Activated T-helper 2 cell treated with anti-CD3 and anti-CD28 coated beads, Interferon-gamma antibody, Interleukin-2, Interleukin-4, amounts not matched to agents 10 μg/mL and 5 μg/mL and 100 μg/mL, durations not matched to agents 14 hours and 24 hours and 36 hours (primary cell): Measurements from ENCODE around the gene ELK1. TPM values are rescaled to one million over a fixed set of nuclear protein-coding genes. Genes with fewer than 3 reads are reported as not detected.
"Not testable (repeated sequence)": the region's sequence is repeated elsewhere in the genome, so short reads cannot be mapped to it uniquely, and the experiment has no call there.

Experiments
- DNase-seq: peaks from one replicate; pipeline ENCODE4 v3.0.0; 2021; ENCODE audit warnings: low spot score
- H3K27ac Mint-ChIP-seq: one replicate; pipeline ENCODE4 v1.8.0; 2021; ENCODE audit warnings: mixed read lengths
- H3K27me3 Mint-ChIP-seq: one replicate; pipeline ENCODE4 v1.8.0; 2021; ENCODE audit warnings: low read depth, mixed read lengths
- H3K36me3 Mint-ChIP-seq: one replicate; pipeline ENCODE4 v1.8.0; 2021; ENCODE audit warnings: low read depth, mixed read lengths
- H3K4me1 Mint-ChIP-seq: one replicate; pipeline ENCODE4 v1.8.0; 2021; ENCODE audit warnings: low read depth, mixed read lengths
- H3K4me3 Mint-ChIP-seq: one replicate; pipeline ENCODE4 v1.8.0; 2021; ENCODE audit warnings: low read depth, mild to moderate bottlenecking, moderate library complexity, mixed read lengths
- H3K9me3 Mint-ChIP-seq: one replicate; pipeline ENCODE4 v1.8.0; 2021; ENCODE audit warnings: mixed read lengths
- intact Hi-C: fragments of 100-400 bp; cut with micrococcal nuclease; formaldehyde crosslinking; loops from one replicate; pipeline ENCODE4 v1.15.1; 2023
- total RNA-seq: library from RNA; stranded (reverse); gene quantifications from 2 replicates; pipeline ENCODE4 v1.2.3, GENCODE V29; 2022

The ELK1 gene, protein sequence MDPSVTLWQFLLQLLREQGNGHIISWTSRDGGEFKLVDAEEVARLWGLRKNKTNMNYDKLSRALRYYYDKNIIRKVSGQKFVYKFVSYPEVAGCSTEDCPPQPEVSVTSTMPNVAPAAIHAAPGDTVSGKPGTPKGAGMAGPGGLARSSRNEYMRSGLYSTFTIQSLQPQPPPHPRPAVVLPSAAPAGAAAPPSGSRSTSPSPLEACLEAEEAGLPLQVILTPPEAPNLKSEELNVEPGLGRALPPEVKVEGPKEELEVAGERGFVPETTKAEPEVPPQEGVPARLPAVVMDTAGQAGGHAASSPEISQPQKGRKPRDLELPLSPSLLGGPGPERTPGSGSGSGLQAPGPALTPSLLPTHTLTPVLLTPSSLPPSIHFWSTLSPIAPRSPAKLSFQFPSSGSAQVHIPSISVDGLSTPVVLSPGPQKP
- total RNA-seq = 108 and 110 TPM in 2 replicates

DNA sequence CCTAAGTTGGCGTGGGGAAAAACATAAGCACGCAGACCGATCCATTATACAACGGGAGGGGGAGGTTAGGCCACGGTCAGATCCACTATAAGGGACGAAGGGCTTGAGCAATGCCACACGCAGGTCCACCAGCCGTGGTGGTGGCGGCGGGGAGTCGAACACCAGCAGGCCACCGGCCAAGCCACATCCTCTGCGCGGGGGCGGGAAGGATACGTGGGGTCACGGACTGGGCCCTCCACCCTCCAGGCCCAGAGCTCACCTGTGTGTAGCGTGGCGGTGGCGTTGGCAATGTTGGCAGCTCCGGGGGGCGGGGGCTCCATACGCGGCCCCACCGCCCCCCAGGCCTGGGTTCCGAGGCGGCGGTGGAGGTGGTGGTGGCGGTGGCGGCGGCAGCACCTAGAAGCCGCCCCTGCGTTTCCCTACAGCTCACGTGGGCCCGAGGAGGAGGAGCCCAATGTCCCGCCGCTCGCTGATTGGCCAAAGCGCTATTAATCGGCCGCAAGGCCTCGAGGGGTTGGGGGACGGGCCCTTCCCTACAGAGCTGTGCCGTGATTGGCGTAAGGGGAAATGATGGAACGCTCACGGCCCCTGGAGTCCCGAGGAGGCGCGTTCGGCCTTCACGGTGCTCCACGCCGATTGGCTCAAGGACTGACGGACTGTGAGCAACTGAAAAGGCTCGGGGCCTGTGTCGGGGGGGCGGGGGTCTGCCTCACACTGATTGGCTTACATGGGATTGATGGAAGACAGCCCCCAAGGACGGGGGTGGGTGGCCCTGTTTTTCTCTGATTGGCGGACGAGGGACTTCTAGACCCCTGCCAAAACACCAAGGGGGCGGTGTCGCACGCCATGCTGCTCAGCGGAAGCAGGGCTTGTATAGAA, at the start of gene ELK1:
TSS of gene ELK1 (minus strand) at position 400 of the 879 bp plus-strand sequence. CDS start 9,122 bp downstream, outside the sequence.
- H3K36me3 Mint-ChIP-seq = peaks cover 70% of the 10 kb centered on the region
- H3K9me3 Mint-ChIP-seq = no peaks in the 10 kb centered on the region
- peak within 1 kb of the TSS; percentile 93 for H3K4me3 Mint-ChIP-seq
- intact Hi-C loops = loop anchor here (1.0 to 10.0 kb wide), 6 partner anchors 8 to 432 kb away; partner anchors contain the start of genes ARAF, CDK16 and ZNF81
- DNase-seq = peak; percentile 89
- H3K27me3 Mint-ChIP-seq = no peaks in the 10 kb centered on the region
- peaks cover 50% of the 10 kb centered on the region for H3K4me1 Mint-ChIP-seq
- peak within 1 kb of the TSS; percentile 97 for H3K27ac Mint-ChIP-seq

DNA sequence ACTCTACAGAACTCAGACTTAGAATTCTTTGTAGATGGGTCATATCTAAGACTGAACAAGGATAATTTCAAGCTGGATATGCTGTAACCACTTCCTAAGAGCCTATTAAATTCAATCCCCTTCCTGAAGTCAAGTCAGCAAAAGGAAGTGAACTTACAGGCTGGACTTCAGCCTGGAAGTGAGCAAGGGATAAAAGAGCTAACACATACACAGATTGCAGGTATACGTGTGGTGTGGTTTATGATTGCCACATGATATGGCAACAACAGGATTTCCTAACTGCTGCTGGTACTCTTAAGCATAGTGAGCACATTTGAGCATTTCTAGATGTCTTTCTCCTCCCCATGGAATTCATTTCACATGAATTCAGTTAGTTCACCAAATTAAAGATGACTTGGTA, 46.8 kb upstream of the ELK1 start:
- no peaks in the 10 kb centered on the region for H3K4me1 Mint-ChIP-seq
- H3K27ac Mint-ChIP-seq = no peak overlapping the region
- H3K27me3 Mint-ChIP-seq = peaks cover 4% of the 10 kb centered on the region
- H3K9me3 Mint-ChIP-seq = no peaks in the 10 kb centered on the region
- H3K36me3 Mint-ChIP-seq = no peaks in the 10 kb centered on the region
- intact Hi-C loops = no loop called here
- no peak overlapping the region for H3K4me3 Mint-ChIP-seq
- no peak for DNase-seq

- Mint-ChIP-seq H3K27ac (no peak overlapping the region), H3K9me3 (no peaks in the 10 kb centered on the region), H3K36me3 (no peaks in the 10 kb centered on the region), H3K4me1 (no peaks in the 10 kb centered on the region), H3K27me3 (peaks cover 1% of the 10 kb centered on the region), H3K4me3 (no peak overlapping the region)
- intact Hi-C loops = no loop called here
- DNase-seq = no peak
These were observed 39.8 kb upstream of the ELK1 start for GRCh38 chrX:47690175-47690574.

DNA sequence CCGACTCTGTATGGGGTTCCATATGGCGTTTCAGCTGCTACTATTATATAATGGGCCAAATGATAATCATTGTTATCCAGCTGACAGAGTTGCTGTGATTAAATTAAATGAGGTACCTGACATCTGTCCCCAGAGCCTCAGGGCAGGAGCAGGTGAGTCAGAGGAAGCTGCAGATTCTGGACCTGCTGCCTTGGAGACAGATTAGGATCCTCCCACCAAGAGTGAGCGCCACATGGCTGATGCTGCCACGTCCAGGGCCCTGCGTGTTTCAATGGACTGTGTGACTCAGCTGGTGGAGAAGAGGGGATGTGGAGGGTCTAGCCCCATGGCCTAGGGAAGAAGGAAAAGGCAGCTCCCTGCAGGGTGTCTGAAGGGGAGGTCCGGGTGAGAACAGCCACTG, 36.9 kb upstream of the ELK1 start:
- Mint-ChIP-seq H3K4me3 (no peak overlapping the region), H3K36me3 (no peaks in the 10 kb centered on the region), H3K27me3 (peaks cover 1% of the 10 kb centered on the region), H3K4me1 (no peaks in the 10 kb centered on the region), H3K9me3 (no peaks in the 10 kb centered on the region), H3K27ac (no peak overlapping the region)
- DNase-seq = no peak
- intact Hi-C loops = no loop called here

DNA sequence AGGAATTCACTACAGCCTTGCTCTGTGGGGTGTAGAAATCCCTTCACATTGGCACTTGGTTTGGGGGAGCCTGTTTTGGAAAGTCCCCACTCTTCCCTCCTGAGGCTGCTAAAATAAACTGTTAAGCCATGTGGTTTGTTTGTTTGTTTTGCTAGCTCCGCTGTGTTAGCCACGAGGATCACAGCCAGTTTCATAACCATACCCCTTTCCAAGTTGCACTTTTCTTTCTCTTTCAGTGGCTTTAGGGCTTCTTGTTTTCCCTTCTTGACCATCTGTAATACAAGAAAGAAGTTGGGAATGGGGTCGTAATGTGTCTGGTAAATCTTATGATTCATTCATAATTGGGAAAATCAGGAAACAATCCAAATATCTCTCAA, 33.5 kb upstream of the ELK1 start:
- Mint-ChIP-seq H3K36me3 (no peaks in the 10 kb centered on the region), H3K9me3 (no peaks in the 10 kb centered on the region), H3K27ac (no peak overlapping the region), H3K4me1 (no peaks in the 10 kb centered on the region), H3K4me3 (no peak overlapping the region), H3K27me3 (peaks cover 1% of the 10 kb centered on the region)
- intact Hi-C loops = no loop called here
- no peak for DNase-seq

GRCh38 chrX:47683184-47683828, 32.9 kb upstream of the ELK1 start:
- no peaks in the 10 kb centered on the region for H3K36me3 Mint-ChIP-seq
- H3K27me3 Mint-ChIP-seq = peaks cover 1% of the 10 kb centered on the region
- DNase-seq = no peak
- H3K4me3 Mint-ChIP-seq = no peak overlapping the region
- intact Hi-C loops = no loop called here
- H3K4me1 Mint-ChIP-seq = no peaks in the 10 kb centered on the region
- no peaks in the 10 kb centered on the region for H3K9me3 Mint-ChIP-seq
- no peak overlapping the region for H3K27ac Mint-ChIP-seq

- H3K36me3 Mint-ChIP-seq, H3K4me1 Mint-ChIP-seq, DNase-seq, H3K9me3 Mint-ChIP-seq, intact Hi-C loops, H3K27me3 Mint-ChIP-seq, H3K27ac Mint-ChIP-seq, H3K4me3 Mint-ChIP-seq: not testable (repeated sequence)
These were observed 25.8 kb upstream of the ELK1 start for GRCh38 chrX:47675959-47676859.

DNA sequence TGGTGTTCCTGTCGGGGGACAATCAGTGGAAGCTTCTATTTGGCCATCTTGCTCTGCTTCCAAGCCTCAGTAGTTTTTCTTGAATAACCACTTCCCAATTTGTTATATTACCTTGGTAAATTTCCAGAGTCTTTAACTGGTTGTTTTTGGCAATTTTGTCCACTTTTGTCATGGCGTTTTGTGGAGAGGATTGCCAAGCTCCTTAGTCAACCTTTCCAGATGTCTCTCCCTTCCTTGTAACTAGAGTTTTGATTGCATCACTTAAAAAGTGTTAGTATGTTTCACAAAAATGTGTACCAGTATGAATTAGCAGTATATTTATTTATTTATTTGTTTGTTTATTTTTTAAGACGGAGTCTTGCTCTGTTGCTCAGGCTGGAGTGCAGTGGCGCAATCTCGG, 24.4 kb upstream of the ELK1 start:
- intact Hi-C loops = no loop called here
- Mint-ChIP-seq H3K4me1 (peaks cover 2% of the 10 kb centered on the region), H3K36me3 (peaks cover 2% of the 10 kb centered on the region), H3K9me3 (peaks cover 4% of the 10 kb centered on the region), H3K27me3 (no peaks in the 10 kb centered on the region), H3K27ac (no peak overlapping the region), H3K4me3 (no peak overlapping the region)
- DNase-seq = no peak

- peaks cover 15% of the 10 kb centered on the region for H3K36me3 Mint-ChIP-seq
- H3K27me3 Mint-ChIP-seq, H3K9me3 Mint-ChIP-seq, intact Hi-C loops, DNase-seq, H3K27ac Mint-ChIP-seq, H3K4me3 Mint-ChIP-seq: not testable (repeated sequence)
- peaks cover 22% of the 10 kb centered on the region for H3K4me1 Mint-ChIP-seq
These were observed 15.4 kb upstream of the ELK1 start for GRCh38 chrX:47665797-47666196.

DNA sequence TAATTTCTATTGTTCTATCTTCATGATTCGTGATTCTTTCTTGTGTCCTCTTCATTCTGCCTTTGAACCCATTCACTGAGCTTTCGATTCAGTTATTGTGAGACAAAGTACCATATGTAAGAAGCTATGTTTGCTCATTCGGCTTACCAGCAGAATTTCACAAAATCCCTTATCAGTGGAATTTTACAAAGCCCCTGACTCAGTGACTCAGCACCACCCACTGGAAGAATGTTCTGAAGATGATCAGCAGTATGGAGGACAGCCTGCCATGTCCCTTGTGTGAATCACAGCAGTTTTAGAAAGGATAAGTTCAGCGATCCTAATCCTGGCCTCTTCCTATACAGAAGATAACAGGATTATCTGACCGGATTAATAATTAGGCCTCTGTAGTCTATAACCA, 14.4 kb upstream of the ELK1 start:
- Mint-ChIP-seq H3K9me3 (peaks cover 4% of the 10 kb centered on the region), H3K36me3 (peaks cover 21% of the 10 kb centered on the region), H3K4me3 (peak overlapping the region; percentile 3), H3K27ac (peak overlapping the region; percentile 80), H3K27me3 (no peaks in the 10 kb centered on the region), H3K4me1 (peaks cover 27% of the 10 kb centered on the region)
- intact Hi-C loops = loop anchor here (5.0 kb wide), 1 partner anchor 1273 kb away; no protein-coding TSS in a partner anchor
- no peak for DNase-seq

DNA sequence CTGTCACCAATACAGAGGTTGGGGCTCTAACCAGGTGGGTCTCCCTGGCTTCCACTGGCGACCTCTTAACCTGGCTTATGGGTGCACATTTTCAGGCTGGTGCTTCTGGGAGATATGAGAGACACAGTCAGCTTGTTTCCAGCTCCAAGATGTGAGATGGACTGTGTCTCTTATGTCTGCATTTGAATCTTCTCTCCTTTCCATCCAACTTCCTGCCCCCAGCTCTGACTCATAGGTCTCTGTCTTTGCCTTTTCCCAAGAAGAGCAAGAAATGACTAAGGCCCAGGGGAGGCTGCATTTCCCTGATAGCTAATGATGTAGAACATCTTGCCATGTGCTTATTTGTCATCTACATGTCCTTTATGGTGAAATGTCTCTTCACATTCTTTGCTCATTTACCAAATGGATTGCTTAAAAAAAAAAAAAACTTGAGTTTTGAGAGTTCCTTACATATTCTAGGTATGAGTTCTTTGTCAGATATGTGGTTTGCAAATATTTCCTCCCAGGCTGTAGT, 11.8 kb upstream of the ELK1 start:
- DNase-seq = no peak
- Mint-ChIP-seq H3K9me3 (peaks cover 7% of the 10 kb centered on the region), H3K4me1 (peaks cover 37% of the 10 kb centered on the region), H3K36me3 (peaks cover 42% of the 10 kb centered on the region), H3K4me3 (peak overlapping the region; percentile 45), H3K27me3 (no peaks in the 10 kb centered on the region), H3K27ac (peak overlapping the region; percentile 97)
- intact Hi-C loops = loop anchor here (1.0 to 5.0 kb wide), 3 partner anchors 12 to 1275 kb away; partner anchors contain the start of genes ELK1 and TIMP1
